HCT116 (cell line): ENCODE data around the gene MYO1E. TPM values are rescaled to one million over a fixed set of nuclear protein-coding genes. Genes with fewer than 3 reads are reported as not detected.

Experiments
- ATAC-seq: fragments of 200-7000 bp; cut with Tn5 transposase; 2 replicates; pipeline ENCODE4 v1.9.1; 2020; ENCODE audit warnings: mild to moderate bottlenecking, moderate library complexity
- BruUV-seq: library from RNA; stranded (reverse); fragments of 400-500 nt; replicated peaks from 2 replicates; lab custom pipeline; 2021; lab: Mats Ljungman, UMichigan
- CTCF ChIA-PET: fragments of 300-600 bp; sonication (Branson Sonifier 250); formaldehyde crosslinking; loops from one replicate; lab custom pipeline; 2021; ENCODE audit warnings: antibody characterized with exemption; lab: Charles Lee
- POLR2A ChIA-PET: fragments of 300-600, 350-600 bp; sonication (Branson Sonifier 250); formaldehyde crosslinking; loops from one replicate; lab custom pipeline; 2021; ENCODE audit warnings: antibody characterized with exemption; lab: Charles Lee
- RAD21 ChIA-PET, 2 experiments: fragments of 300-600 bp; sonication (Branson Sonifier 250); formaldehyde crosslinking; loops; one replicate each; lab custom pipeline; 2023; ENCODE audit warnings: low total read pairs in 2 of 2; ENCODE audit not compliant: uncharacterized antibody in 2 of 2, unreplicated experiment in 2 of 2, low non-redundant PET in 1 of 2; lab: Charles Lee
- DNase-seq: peaks from one replicate; pipeline ENCODE4 v3.0.0-alpha.2; 2010; ENCODE audit warnings: low read depth, low spot score
- H2AFZ ChIP-seq: fragments of 200-600 bp; shearing (Covaris generic), sonication (generic); 2 replicates; pipeline ENCODE4 v1.6.1; 2017; ENCODE audit warnings: low read depth, mixed run types, mixed read lengths, antibody characterized with exemption, low read length; ENCODE audit not compliant: poor library complexity, severe bottlenecking
- H3K27ac ChIP-seq: 2 replicates; pipeline ENCODE4 v1.5.1; 2012; ENCODE audit warnings: low read depth, low read length
- H3K27me3 ChIP-seq: fragments of 200-600 bp; sonication (generic); 2 replicates; pipeline ENCODE4 v1.6.1; 2016; ENCODE audit warnings: mixed run types, low read length, mixed read lengths; ENCODE audit not compliant: insufficient read depth
- H3K36me3 ChIP-seq, 2 experiments: fragments of 200-500 bp in 1 of 2; fragments of 200-600 bp in 1 of 2; sonication (Bioruptor generic) in 1 of 2; sonication (generic) in 1 of 2; 2 replicates each; pipeline versions ENCODE4 v1.5.1 to v1.6.1; 2014 to 2016; ENCODE audit warnings: low read length in 2 of 2, inconsistent platforms in 1 of 2, mixed read lengths in 1 of 2, mixed run types in 1 of 2; ENCODE audit not compliant: insufficient read depth in 2 of 2, control insufficient read depth in 1 of 2
- H3K4me1 ChIP-seq, 2 experiments: fragments of 200-600 bp in 1 of 2; sonication (generic) in 1 of 2; 2 replicates each; pipeline versions ENCODE4 v1.5.1 to v1.6.1; 2012 to 2017; ENCODE audit warnings: low read length in 2 of 2, inconsistent platforms in 1 of 2, mild to moderate bottlenecking in 1 of 2, mixed read lengths in 1 of 2, mixed run types in 1 of 2, moderate library complexity in 1 of 2; ENCODE audit not compliant: insufficient read depth in 2 of 2, control insufficient read depth in 1 of 2
- H3K4me2 ChIP-seq: fragments of 200-600 bp; sonication (generic); 2 replicates; pipeline ENCODE4 v1.6.1; 2017; ENCODE audit warnings: mixed run types, low read length, mixed read lengths
- H3K4me3 ChIP-seq, 2 experiments: fragments of 200-600 bp in 1 of 2; sonication (generic) in 1 of 2; replicated peaks in 1 of 2; 2 replicates each; pipeline ENCODE4 v1.5.1; 2011 to 2016; ENCODE audit warnings: low read length in 2 of 2, control low read depth in 1 of 2, low read depth in 1 of 2, mild to moderate bottlenecking in 1 of 2, mixed read lengths in 1 of 2, mixed run types in 1 of 2
- H3K79me2 ChIP-seq: fragments of 200-600 bp; sonication (generic); 2 replicates; pipeline ENCODE4 v1.6.1; 2017; ENCODE audit warnings: mild to moderate bottlenecking, mixed run types, low read length, moderate library complexity, mixed read lengths; ENCODE audit not compliant: insufficient read depth
- H3K9ac ChIP-seq: fragments of 200-600 bp; sonication (generic); 2 replicates; pipeline ENCODE4 v1.6.1; 2016; ENCODE audit warnings: low read length, mixed read lengths
- H3K9me2 ChIP-seq: fragments of 200-600 bp; sonication (generic), shearing (Covaris generic); 2 replicates; pipeline ENCODE4 v1.6.1; 2017; ENCODE audit warnings: mixed run types, mild to moderate bottlenecking, moderate library complexity; ENCODE audit not compliant: insufficient read depth
- H3K9me3 ChIP-seq, 2 experiments: fragments of 200-500 bp in 1 of 2; fragments of 200-600 bp in 1 of 2; sonication (Bioruptor generic) in 1 of 2; sonication (generic) in 1 of 2; 2 replicates each; pipeline ENCODE4 v1.6.1; 2014 to 2017; ENCODE audit warnings: low read length in 2 of 2, mixed read lengths in 2 of 2, inconsistent platforms in 1 of 2, low read depth in 1 of 2, mild to moderate bottlenecking in 1 of 2, mixed run types in 1 of 2, moderate library complexity in 1 of 2; ENCODE audit not compliant: control insufficient read depth in 1 of 2, insufficient read depth in 1 of 2
- H4K20me1 ChIP-seq: fragments of 200-600 bp; sonication (generic), shearing (Covaris generic); 2 replicates; pipeline ENCODE4 v1.6.1; 2017; ENCODE audit warnings: mixed run types, mild to moderate bottlenecking, moderate library complexity; ENCODE audit not compliant: insufficient read depth
- CBX3 ChIP-seq: IDR thresholded peaks from 2 replicates; pipeline ENCODE4 v1.6.1; 2012; ENCODE audit warnings: low read depth
- EGR1 ChIP-seq: IDR thresholded peaks from 2 replicates; pipeline ENCODE4 v1.6.1; 2012; ENCODE audit warnings: low read depth
- ELF1 ChIP-seq: IDR thresholded peaks from 2 replicates; pipeline ENCODE4 v1.6.1; 2012; ENCODE audit warnings: low read depth, borderline replicate concordance
- EZH2 ChIP-seq: fragments of 200-600 bp; sonication (generic); IDR thresholded peaks from 2 replicates; pipeline ENCODE4 v1.6.1; 2017; ENCODE audit warnings: antibody characterized with exemption, mixed run types
- FOSL1 ChIP-seq: IDR thresholded peaks from 2 replicates; pipeline ENCODE4 v1.6.1; 2012; ENCODE audit warnings: low read depth
- POLR2AphosphoS5 ChIP-seq: IDR thresholded peaks from 2 replicates; pipeline ENCODE4 v1.6.1; 2011; ENCODE audit warnings: mild to moderate bottlenecking, low read depth, low read length, moderate library complexity
- RAD21 ChIP-seq: IDR thresholded peaks from 2 replicates; pipeline ENCODE4 v1.6.1; 2012; ENCODE audit warnings: low read depth, mild to moderate bottlenecking
- SIN3A ChIP-seq: IDR thresholded peaks from 2 replicates; pipeline ENCODE4 v1.6.1; 2012; ENCODE audit warnings: low read depth
- SP1 ChIP-seq: IDR thresholded peaks from 2 replicates; pipeline ENCODE4 v1.6.1; 2012; ENCODE audit warnings: low read depth
- TCF7L2 ChIP-seq: IDR thresholded peaks from 2 replicates; pipeline ENCODE4 v1.7.0; 2011; ENCODE audit warnings: borderline replicate concordance, inconsistent platforms; ENCODE audit not compliant: insufficient read depth, insufficient read length; ENCODE audit errors: extremely low read depth
- ZFX ChIP-seq: fragments of 450-650 bp; IDR thresholded peaks from 2 replicates; pipeline ENCODE4 v1.6.1; 2017
- ZNF274 ChIP-seq: fragments of 200-500 bp; sonication (Bioruptor generic); IDR thresholded peaks from 2 replicates; pipeline ENCODE4 v1.6.1; 2014; ENCODE audit warnings: mild to moderate bottlenecking, low read depth, low read length, inconsistent platforms
- intact Hi-C: fragments of 100-400 bp; cut with micrococcal nuclease; formaldehyde crosslinking; loops from 2 replicates; pipeline ENCODE4 v1.10.0; 2022
- total RNA-seq: library from RNA; stranded (reverse); gene quantifications from one replicate; pipeline ENCODE4 v1.2.1, GENCODE V29; 2021; ENCODE audit not compliant: unreplicated experiment
- TF ChIP-seq, protein P1 (sequence below): IDR thresholded peaks from 2 replicates; pipeline ENCODE4 v1.6.1; 2012; ENCODE audit warnings: low read depth
- TF ChIP-seq, protein P2 (sequence below): IDR thresholded peaks from 2 replicates; pipeline ENCODE4 v1.6.1; 2012
- TF ChIP-seq, protein P3 (sequence below): IDR thresholded peaks from 2 replicates; pipeline ENCODE4 v1.6.1; 2011; ENCODE audit warnings: mild to moderate bottlenecking, low read length, moderate library complexity; ENCODE audit not compliant: insufficient replicate concordance; ENCODE audit errors: extremely low read depth
- TF ChIP-seq, protein P4 (sequence below), 3 experiments: fragments of 200-600 bp in 1 of 3; sonication (generic) in 1 of 3; IDR thresholded peaks in 2 of 3; conservative IDR thresholded peaks in 1 of 3; 2 replicates each; pipeline ENCODE4 v1.5.1; 2012 to 2017; ENCODE audit warnings: low read depth in 2 of 3, low read length in 2 of 3, antibody characterized with exemption in 1 of 3, borderline replicate concordance in 1 of 3, control low read depth in 1 of 3, mild to moderate bottlenecking in 1 of 3, mixed read lengths in 1 of 3, mixed run types in 1 of 3, moderate library complexity in 1 of 3; ENCODE audit not compliant: insufficient read depth in 1 of 3

The MYO1E gene
- total RNA-seq, 1 experiment from 2014 or later, result 182 TPM

DNA sequence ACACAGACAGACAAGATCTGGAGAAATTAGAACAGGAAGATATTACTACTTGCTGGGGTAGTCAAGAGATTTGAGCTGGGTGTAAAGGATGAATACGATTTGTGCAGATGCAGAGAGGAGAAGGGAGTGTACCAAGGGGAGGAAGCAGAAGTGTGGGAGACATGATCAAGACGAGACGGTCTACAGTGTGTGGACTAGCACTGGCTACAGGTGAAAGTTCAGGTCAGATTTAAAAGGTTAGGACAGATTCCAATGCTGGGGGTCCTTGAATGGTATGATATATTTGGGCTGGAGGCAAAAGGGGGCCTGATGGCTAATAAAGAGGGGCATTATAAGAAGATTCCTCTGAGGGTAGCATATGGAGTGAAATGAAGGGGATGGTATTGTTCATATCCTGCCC is 154.0 kb downstream of the MYO1E start:
- H3K4me1 ChIP-seq, result no peaks in the 10 kb centered on the region
- ChIA-PET POLR2A (no interaction called here), RAD21 (no interaction called here), CTCF (no interaction called here)
- H3K27ac ChIP-seq, result no peak overlapping the region
- H3K79me2 ChIP-seq, result no peaks in the 10 kb centered on the region
- H3K9me3 ChIP-seq, result no peaks in the 10 kb centered on the region
- H3K36me3 ChIP-seq, result peaks cover 9 to 27% of the 10 kb centered on the region in 2 experiments; a peak in 3 of 4 replicates
- no peaks in the 10 kb centered on the region for H4K20me1 ChIP-seq
- no peak overlapping the region for H3K9ac ChIP-seq
- ATAC-seq (no peak), DNase-seq (no peak)
- BruUV-seq, result no TSS peak
- no peak overlapping the region for H2AFZ ChIP-seq
- intact Hi-C loops, result no loop called here
- no peaks in the 10 kb centered on the region for H3K27me3 ChIP-seq
- no peaks in the 10 kb centered on the region for H3K9me2 ChIP-seq
- no peak overlapping the region for H3K4me2 ChIP-seq
- no peak overlapping the region for H3K4me3 ChIP-seq
- no peak for TF ChIP-seq EGR1
- no peak for TF ChIP-seq SP1
- TF ChIP-seq, protein P1, sequence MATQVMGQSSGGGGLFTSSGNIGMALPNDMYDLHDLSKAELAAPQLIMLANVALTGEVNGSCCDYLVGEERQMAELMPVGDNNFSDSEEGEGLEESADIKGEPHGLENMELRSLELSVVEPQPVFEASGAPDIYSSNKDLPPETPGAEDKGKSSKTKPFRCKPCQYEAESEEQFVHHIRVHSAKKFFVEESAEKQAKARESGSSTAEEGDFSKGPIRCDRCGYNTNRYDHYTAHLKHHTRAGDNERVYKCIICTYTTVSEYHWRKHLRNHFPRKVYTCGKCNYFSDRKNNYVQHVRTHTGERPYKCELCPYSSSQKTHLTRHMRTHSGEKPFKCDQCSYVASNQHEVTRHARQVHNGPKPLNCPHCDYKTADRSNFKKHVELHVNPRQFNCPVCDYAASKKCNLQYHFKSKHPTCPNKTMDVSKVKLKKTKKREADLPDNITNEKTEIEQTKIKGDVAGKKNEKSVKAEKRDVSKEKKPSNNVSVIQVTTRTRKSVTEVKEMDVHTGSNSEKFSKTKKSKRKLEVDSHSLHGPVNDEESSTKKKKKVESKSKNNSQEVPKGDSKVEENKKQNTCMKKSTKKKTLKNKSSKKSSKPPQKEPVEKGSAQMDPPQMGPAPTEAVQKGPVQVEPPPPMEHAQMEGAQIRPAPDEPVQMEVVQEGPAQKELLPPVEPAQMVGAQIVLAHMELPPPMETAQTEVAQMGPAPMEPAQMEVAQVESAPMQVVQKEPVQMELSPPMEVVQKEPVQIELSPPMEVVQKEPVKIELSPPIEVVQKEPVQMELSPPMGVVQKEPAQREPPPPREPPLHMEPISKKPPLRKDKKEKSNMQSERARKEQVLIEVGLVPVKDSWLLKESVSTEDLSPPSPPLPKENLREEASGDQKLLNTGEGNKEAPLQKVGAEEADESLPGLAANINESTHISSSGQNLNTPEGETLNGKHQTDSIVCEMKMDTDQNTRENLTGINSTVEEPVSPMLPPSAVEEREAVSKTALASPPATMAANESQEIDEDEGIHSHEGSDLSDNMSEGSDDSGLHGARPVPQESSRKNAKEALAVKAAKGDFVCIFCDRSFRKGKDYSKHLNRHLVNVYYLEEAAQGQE, result no peak
- TF ChIP-seq FOSL1, result no peak
- TF ChIP-seq CBX3, result no peak
- no peak for TF ChIP-seq POLR2AphosphoS5
- no peak for TF ChIP-seq TCF7L2
- TF ChIP-seq SIN3A, result no peak
- TF ChIP-seq, protein P2, sequence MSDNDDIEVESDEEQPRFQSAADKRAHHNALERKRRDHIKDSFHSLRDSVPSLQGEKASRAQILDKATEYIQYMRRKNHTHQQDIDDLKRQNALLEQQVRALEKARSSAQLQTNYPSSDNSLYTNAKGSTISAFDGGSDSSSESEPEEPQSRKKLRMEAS, result no peak
- TF ChIP-seq RAD21, result no peak
- TF ChIP-seq, protein P3, sequence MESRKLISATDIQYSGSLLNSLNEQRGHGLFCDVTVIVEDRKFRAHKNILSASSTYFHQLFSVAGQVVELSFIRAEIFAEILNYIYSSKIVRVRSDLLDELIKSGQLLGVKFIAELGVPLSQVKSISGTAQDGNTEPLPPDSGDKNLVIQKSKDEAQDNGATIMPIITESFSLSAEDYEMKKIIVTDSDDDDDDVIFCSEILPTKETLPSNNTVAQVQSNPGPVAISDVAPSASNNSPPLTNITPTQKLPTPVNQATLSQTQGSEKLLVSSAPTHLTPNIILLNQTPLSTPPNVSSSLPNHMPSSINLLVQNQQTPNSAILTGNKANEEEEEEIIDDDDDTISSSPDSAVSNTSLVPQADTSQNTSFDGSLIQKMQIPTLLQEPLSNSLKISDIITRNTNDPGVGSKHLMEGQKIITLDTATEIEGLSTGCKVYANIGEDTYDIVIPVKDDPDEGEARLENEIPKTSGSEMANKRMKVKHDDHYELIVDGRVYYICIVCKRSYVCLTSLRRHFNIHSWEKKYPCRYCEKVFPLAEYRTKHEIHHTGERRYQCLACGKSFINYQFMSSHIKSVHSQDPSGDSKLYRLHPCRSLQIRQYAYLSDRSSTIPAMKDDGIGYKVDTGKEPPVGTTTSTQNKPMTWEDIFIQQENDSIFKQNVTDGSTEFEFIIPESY, result no peak
- no peak for TF ChIP-seq ZFX
- TF ChIP-seq EZH2, result no peak
- no peak for TF ChIP-seq ZNF274
- no peak for TF ChIP-seq ELF1
- TF ChIP-seq, protein P4, sequence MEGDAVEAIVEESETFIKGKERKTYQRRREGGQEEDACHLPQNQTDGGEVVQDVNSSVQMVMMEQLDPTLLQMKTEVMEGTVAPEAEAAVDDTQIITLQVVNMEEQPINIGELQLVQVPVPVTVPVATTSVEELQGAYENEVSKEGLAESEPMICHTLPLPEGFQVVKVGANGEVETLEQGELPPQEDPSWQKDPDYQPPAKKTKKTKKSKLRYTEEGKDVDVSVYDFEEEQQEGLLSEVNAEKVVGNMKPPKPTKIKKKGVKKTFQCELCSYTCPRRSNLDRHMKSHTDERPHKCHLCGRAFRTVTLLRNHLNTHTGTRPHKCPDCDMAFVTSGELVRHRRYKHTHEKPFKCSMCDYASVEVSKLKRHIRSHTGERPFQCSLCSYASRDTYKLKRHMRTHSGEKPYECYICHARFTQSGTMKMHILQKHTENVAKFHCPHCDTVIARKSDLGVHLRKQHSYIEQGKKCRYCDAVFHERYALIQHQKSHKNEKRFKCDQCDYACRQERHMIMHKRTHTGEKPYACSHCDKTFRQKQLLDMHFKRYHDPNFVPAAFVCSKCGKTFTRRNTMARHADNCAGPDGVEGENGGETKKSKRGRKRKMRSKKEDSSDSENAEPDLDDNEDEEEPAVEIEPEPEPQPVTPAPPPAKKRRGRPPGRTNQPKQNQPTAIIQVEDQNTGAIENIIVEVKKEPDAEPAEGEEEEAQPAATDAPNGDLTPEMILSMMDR (IDR thresholded peaks at IDR 0.05 in 2 of 3, conservative IDR thresholded peaks at IDR 0.05 in 1 of 3; ENCODE audit: borderline replicate concordance in 1 of 3, insufficient read depth in 1 of 3, low read depth in 2 of 3, low read length in 2 of 3), result no peak
